SK-N-SH treated with all-trans-retinoic acid at 6 μM for 48 hours (cell line): ENCODE results near the gene CRADD.

Experiments
- ATAC-seq: fragments of 200-7000 bp; cut with Tn5 transposase; 3 replicates; pipeline ENCODE4 v1.9.1; 2020; ENCODE audit warnings: mild to moderate bottlenecking, moderate library complexity
- CSDC2 ChIP-seq: fragments of 250-450 bp; sonication (Bioruptor Pico); IDR thresholded peaks from 2 replicates; pipeline ENCODE4 v1.5.0; 2020; ENCODE audit warnings: mild to moderate bottlenecking, moderate library complexity
- ESRRG ChIP-seq: fragments of 250-450 bp; sonication (Bioruptor Pico); IDR thresholded peaks from 2 replicates; pipeline ENCODE4 v1.6.1; 2021; ENCODE audit warnings: mild to moderate bottlenecking
- GLIS3 ChIP-seq: fragments of 250-450 bp; sonication (Bioruptor Pico); IDR thresholded peaks from 2 replicates; pipeline ENCODE4 v1.5.0; 2020; ENCODE audit warnings: mild to moderate bottlenecking, moderate library complexity
- ISL1 ChIP-seq: fragments of 250-450 bp; sonication (Bioruptor Pico); IDR thresholded peaks from 2 replicates; pipeline ENCODE4 v2.1.2; 2022; ENCODE audit warnings: mild to moderate bottlenecking, moderate library complexity
- OSR1 ChIP-seq: fragments of 250-450 bp; sonication (Bioruptor Pico); IDR thresholded peaks from 2 replicates; pipeline ENCODE4 v1.8.0; 2022; ENCODE audit warnings: moderate library complexity, mild to moderate bottlenecking, inconsistent platforms
- PATZ1 ChIP-seq: fragments of 250-450 bp; sonication (Bioruptor Pico); IDR thresholded peaks from 2 replicates; pipeline ENCODE4 v1.8.0; 2020; ENCODE audit warnings: mild to moderate bottlenecking, moderate library complexity, borderline replicate concordance
- RARB ChIP-seq: fragments of 250-450 bp; sonication (Bioruptor Pico); IDR thresholded peaks from 2 replicates; pipeline ENCODE4 v1.8.0; 2021; ENCODE audit warnings: mild to moderate bottlenecking, moderate library complexity
- SNAI2 ChIP-seq: fragments of 250-450 bp; sonication (Bioruptor Pico); IDR thresholded peaks from 2 replicates; pipeline ENCODE4 v1.5.0; 2020; ENCODE audit warnings: mild to moderate bottlenecking, moderate library complexity
- TCF4 ChIP-seq: fragments of 250-450 bp; sonication (Bioruptor Pico); IDR thresholded peaks from 2 replicates; pipeline ENCODE4 v1.8.0; 2021; ENCODE audit warnings: mild to moderate bottlenecking, moderate library complexity, borderline replicate concordance
- TOX ChIP-seq: fragments of 250-450 bp; sonication (Bioruptor Pico); IDR thresholded peaks from 2 replicates; pipeline ENCODE4 v1.8.0; 2021; ENCODE audit warnings: mild to moderate bottlenecking, moderate library complexity, borderline replicate concordance
- TSHZ2 ChIP-seq: fragments of 250-450 bp; sonication (Bioruptor Pico); IDR thresholded peaks from 2 replicates; pipeline ENCODE4 v1.5.0; 2020; ENCODE audit warnings: mild to moderate bottlenecking, moderate library complexity
- ZC3H10 ChIP-seq: fragments of 250-450 bp; sonication (Bioruptor Pico); IDR thresholded peaks from 2 replicates; pipeline ENCODE4 v1.5.1; 2021; ENCODE audit warnings: mild to moderate bottlenecking, moderate library complexity
- ZFP3 ChIP-seq: fragments of 250-450 bp; sonication (Bioruptor Pico); IDR thresholded peaks from 2 replicates; pipeline ENCODE4 v1.5.0; 2020; ENCODE audit warnings: mild to moderate bottlenecking, moderate library complexity
- ZNF565 ChIP-seq: fragments of 450-650 bp; formaldehyde crosslinking; conservative IDR thresholded peaks from 2 replicates; pipeline ENCODE4 v1.5.0; 2020; ENCODE audit warnings: low read depth, mild to moderate bottlenecking, moderate library complexity
- ZNF70 ChIP-seq: fragments of 450-650 bp; formaldehyde crosslinking; IDR thresholded peaks from 2 replicates; pipeline ENCODE4 v1.5.0; 2020; ENCODE audit warnings: mild to moderate bottlenecking, moderate library complexity
- TF ChIP-seq, protein P1 (sequence below): fragments of 250-450 bp; sonication (Bioruptor Pico); IDR thresholded peaks from 2 replicates; pipeline ENCODE4 v1.5.1; 2020; ENCODE audit warnings: low read depth, mild to moderate bottlenecking, moderate library complexity

The CRADD gene

DNA sequence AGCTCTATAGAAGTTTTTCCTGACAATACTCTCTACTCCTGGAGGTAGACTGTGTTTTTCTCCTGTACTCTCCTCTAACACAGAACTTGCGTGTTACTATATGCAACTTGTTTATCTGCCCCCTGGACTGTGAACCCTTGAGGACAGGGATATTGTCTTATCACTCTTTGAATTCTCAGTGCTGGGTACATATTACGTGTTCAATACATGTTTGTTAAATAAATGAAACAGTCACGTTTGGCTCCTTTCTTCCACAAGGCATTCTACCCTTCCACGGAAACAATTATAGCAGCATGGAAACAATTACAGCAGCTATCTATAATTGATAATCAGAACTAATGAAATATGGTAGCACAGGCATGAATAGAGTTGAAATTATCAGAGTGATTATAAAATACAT lies 50.7 kb downstream of the CRADD start:
- TF ChIP-seq TCF4 (CRISPR knock-in tag) (peak; percentile 45; the same call in 1 of the 2 replicates), ZFP3 (CRISPR knock-in tag) (no peak), OSR1 (CRISPR knock-in tag) (no peak)
- TF ChIP-seq, protein P1, sequence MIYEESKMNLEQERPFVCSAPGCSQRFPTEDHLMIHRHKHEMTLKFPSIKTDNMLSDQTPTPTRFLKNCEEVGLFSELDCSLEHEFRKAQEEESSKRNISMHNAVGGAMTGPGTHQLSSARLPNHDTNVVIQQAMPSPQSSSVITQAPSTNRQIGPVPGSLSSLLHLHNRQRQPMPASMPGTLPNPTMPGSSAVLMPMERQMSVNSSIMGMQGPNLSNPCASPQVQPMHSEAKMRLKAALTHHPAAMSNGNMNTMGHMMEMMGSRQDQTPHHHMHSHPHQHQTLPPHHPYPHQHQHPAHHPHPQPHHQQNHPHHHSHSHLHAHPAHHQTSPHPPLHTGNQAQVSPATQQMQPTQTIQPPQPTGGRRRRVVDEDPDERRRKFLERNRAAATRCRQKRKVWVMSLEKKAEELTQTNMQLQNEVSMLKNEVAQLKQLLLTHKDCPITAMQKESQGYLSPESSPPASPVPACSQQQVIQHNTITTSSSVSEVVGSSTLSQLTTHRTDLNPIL: no peak
- ATAC-seq: no peak

DNA sequence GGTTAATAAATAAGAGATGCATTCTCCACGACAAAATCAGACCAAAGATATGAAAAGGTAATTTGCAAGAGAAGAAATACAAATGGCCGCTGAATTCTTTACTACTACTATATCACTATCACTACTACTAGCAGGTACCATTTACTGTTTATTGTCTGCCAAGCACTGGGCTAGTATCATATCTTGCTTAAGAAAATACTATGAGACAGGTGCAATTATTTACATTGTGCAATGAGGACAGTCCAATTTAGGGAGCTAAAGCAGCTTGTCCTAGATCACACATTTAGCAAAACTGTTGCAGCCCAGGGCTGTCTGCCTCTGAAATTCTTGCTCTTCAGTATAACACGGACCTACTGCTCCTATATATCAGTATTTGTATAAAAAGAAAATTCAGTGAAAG lies 52.8 kb downstream of the CRADD start:
- no peak for ATAC-seq

GRCh38 chr12:93733358-93733757 lies 56.2 kb downstream of the CRADD start:
- no peak for TF ChIP-seq TCF4 (CRISPR knock-in tag)
- TF ChIP-seq, protein P1: no peak
- TF ChIP-seq ZNF70: no peak
- TF ChIP-seq GLIS3 (CRISPR knock-in tag): no peak
- no peak for TF ChIP-seq TOX (CRISPR knock-in tag)
- no peak for TF ChIP-seq ESRRG (CRISPR knock-in tag)
- TF ChIP-seq PATZ1 (CRISPR knock-in tag): no peak
- TF ChIP-seq, all 23 proteins: peak for 0
- ATAC-seq: no peak

More for the DNA sequence above, 52.8 kb downstream of the CRADD start:
- TF ChIP-seq PATZ1 (CRISPR knock-in tag) (no peak), ZNF70 (no peak), ZC3H10 (CRISPR knock-in tag) (no peak)
- TF ChIP-seq, protein P1: no peak

- TF ChIP-seq SNAI2 (CRISPR knock-in tag) (no peak), OSR1 (CRISPR knock-in tag) (no peak), ZNF565 (CRISPR knock-in tag) (no peak), CSDC2 (CRISPR knock-in tag) (no peak), ZFP3 (CRISPR knock-in tag) (no peak), RARB (CRISPR knock-in tag) (no peak), TSHZ2 (CRISPR knock-in tag) (no peak), ZNF70 (no peak), TCF4 (CRISPR knock-in tag) (no peak), TOX (CRISPR knock-in tag) (no peak), ISL1 (CRISPR knock-in tag) (no peak)
- TF ChIP-seq, protein P1: no peak
Observed at GRCh38 chr12:93733928-93734327, 56.8 kb downstream of the CRADD start.

More at GRCh38 chr12:93733928-93734327, 56.8 kb downstream of the CRADD start:
- ATAC-seq: no peak
